Activated naive CD8-positive, alpha-beta T cell (primary cell): ENCODE measurements around the gene LRCH3.
"Not testable (repeated sequence)": the region's sequence is repeated elsewhere in the genome, so short reads cannot be mapped to it uniquely, and the experiment has no call there.

Experiments
- H3K27ac Mint-ChIP-seq: one replicate; pipeline ENCODE4 v1.8.0; 2021; ENCODE audit warnings: mixed read lengths
- H3K27me3 Mint-ChIP-seq: one replicate; pipeline ENCODE4 v1.8.0; 2021; ENCODE audit warnings: mixed read lengths
- H3K36me3 Mint-ChIP-seq: one replicate; pipeline ENCODE4 v1.8.0; 2021; ENCODE audit warnings: mixed read lengths
- H3K4me1 Mint-ChIP-seq: one replicate; pipeline ENCODE4 v1.8.0; 2021; ENCODE audit warnings: low read depth, mixed read lengths
- H3K4me3 Mint-ChIP-seq: one replicate; pipeline ENCODE4 v1.8.0; 2021; ENCODE audit warnings: mild to moderate bottlenecking, mixed read lengths
- H3K9me3 Mint-ChIP-seq: one replicate; pipeline ENCODE4 v1.8.0; 2021; ENCODE audit warnings: low read depth, mixed read lengths

The LRCH3 gene

GRCh38 chr3:197906023-197906849 is 115.2 kb downstream of the LRCH3 start:
- no peaks in the 10 kb centered on the region for H3K9me3 Mint-ChIP-seq
- H3K27ac Mint-ChIP-seq, result peak overlapping the region; percentile 91
- no peaks in the 10 kb centered on the region for H3K36me3 Mint-ChIP-seq
- H3K27me3 Mint-ChIP-seq, result no peaks in the 10 kb centered on the region
- peak overlapping the region; percentile 55 for H3K4me3 Mint-ChIP-seq
- peaks cover 19% of the 10 kb centered on the region for H3K4me1 Mint-ChIP-seq

GRCh38 chr3:197906850-197907187 is 115.8 kb downstream of the LRCH3 start:
- H3K27me3 Mint-ChIP-seq, result no peaks in the 10 kb centered on the region
- H3K4me1 Mint-ChIP-seq, result peaks cover 19% of the 10 kb centered on the region
- H3K27ac Mint-ChIP-seq, result peak overlapping the region; percentile 91
- no peak overlapping the region for H3K4me3 Mint-ChIP-seq
- H3K9me3 Mint-ChIP-seq, result no peaks in the 10 kb centered on the region
- no peaks in the 10 kb centered on the region for H3K36me3 Mint-ChIP-seq

- Mint-ChIP-seq H3K4me1 (peaks cover 19% of the 10 kb centered on the region), H3K4me3 (no peak overlapping the region), H3K36me3 (no peaks in the 10 kb centered on the region), H3K9me3 (no peaks in the 10 kb centered on the region), H3K27me3 (no peaks in the 10 kb centered on the region), H3K27ac (peak overlapping the region; percentile 91)
Observed at GRCh38 chr3:197907196-197907595, 116.1 kb downstream of the LRCH3 start.

DNA sequence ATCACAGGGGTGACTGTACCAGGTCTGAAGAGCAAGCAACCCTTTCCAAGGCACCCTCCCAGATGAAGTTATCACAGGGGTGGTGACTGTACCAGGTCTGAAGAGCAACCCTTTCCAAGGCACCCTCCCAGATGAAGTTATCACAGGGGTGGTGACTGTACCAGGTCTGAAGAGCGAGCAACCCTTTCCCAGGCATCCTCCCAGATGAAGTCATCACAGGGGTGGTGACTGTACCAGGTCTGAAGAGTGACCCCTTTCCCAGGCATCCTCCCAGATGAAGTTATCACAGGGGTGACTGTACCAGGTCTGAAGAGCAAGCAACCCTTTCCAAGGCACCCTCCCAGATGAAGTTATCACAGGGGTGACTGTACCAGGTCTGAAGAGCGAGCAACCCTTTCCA is 117.5 kb downstream of the LRCH3 start:
- not testable (repeated sequence) for H3K27ac Mint-ChIP-seq, H3K27me3 Mint-ChIP-seq, H3K9me3 Mint-ChIP-seq, H3K4me3 Mint-ChIP-seq, H3K36me3 Mint-ChIP-seq
- H3K4me1 Mint-ChIP-seq, result peaks cover 19% of the 10 kb centered on the region

DNA sequence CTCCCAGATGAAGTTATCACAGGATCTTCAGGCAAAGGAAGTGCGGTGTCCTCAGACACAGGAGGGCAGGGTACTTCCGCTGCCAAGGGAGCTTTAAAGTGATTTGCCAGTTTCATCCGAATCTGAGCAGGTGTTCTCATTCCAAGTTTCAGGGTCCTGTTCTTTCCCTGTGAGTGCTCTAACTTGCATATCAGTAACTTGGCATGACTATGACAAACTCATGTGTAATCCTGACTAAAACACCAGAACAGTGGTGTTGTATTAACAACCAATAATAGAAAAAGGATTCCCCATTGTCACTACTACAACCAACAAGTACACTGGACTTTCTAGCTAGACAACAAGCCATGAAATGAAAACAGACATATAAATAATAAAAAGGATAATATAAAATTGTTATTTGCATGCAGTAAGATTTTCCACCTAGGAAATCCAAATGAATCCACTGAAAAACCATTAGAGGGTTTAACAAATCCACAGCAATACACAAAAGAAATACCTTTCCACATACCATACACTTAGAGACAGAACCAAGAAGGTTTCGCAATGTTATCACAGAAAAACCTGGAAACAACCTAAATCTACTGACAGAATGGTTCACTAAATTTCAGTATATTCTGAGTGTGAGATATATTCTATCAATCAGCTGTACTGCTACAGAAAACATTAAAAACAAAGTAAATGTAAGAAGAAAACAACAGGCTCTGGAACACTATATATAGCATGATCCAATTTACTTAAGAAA is 118.1 kb downstream of the LRCH3 start:
- H3K4me1 Mint-ChIP-seq, result peaks cover 19% of the 10 kb centered on the region
- no peak overlapping the region for H3K27ac Mint-ChIP-seq
- no peaks in the 10 kb centered on the region for H3K9me3 Mint-ChIP-seq
- H3K4me3 Mint-ChIP-seq, result no peak overlapping the region
- no peaks in the 10 kb centered on the region for H3K36me3 Mint-ChIP-seq
- H3K27me3 Mint-ChIP-seq, result no peaks in the 10 kb centered on the region

- Mint-ChIP-seq H3K4me1 (no peaks in the 10 kb centered on the region), H3K36me3 (peaks cover 3% of the 10 kb centered on the region), H3K27me3 (no peaks in the 10 kb centered on the region), H3K4me3 (no peak overlapping the region), H3K9me3 (no peaks in the 10 kb centered on the region), H3K27ac (no peak overlapping the region)
Observed at GRCh38 chr3:197912741-197913476, 121.9 kb downstream of the LRCH3 start.

- Mint-ChIP-seq H3K27me3 (no peaks in the 10 kb centered on the region), H3K9me3 (no peaks in the 10 kb centered on the region), H3K4me3 (no peak overlapping the region), H3K4me1 (no peaks in the 10 kb centered on the region), H3K36me3 (peaks cover 3% of the 10 kb centered on the region), H3K27ac (no peak overlapping the region)
Observed at GRCh38 chr3:197913641-197914380, 122.8 kb downstream of the LRCH3 start.

GRCh38 chr3:197921429-197922275 is 130.6 kb downstream of the LRCH3 start:
- not testable (repeated sequence) for H3K4me1 Mint-ChIP-seq, H3K27ac Mint-ChIP-seq, H3K4me3 Mint-ChIP-seq, H3K27me3 Mint-ChIP-seq, H3K9me3 Mint-ChIP-seq
- H3K36me3 Mint-ChIP-seq, result peaks cover 18% of the 10 kb centered on the region

- Mint-ChIP-seq H3K36me3 (peaks cover 24% of the 10 kb centered on the region), H3K4me3 (no peak overlapping the region), H3K27ac (no peak overlapping the region), H3K9me3 (no peaks in the 10 kb centered on the region), H3K27me3 (no peaks in the 10 kb centered on the region), H3K4me1 (no peaks in the 10 kb centered on the region)
Observed at GRCh38 chr3:197926418-197926817, 135.4 kb downstream of the LRCH3 start.

- not testable (repeated sequence) for H3K9me3 Mint-ChIP-seq, H3K4me1 Mint-ChIP-seq, H3K27me3 Mint-ChIP-seq, H3K27ac Mint-ChIP-seq, H3K4me3 Mint-ChIP-seq
- H3K36me3 Mint-ChIP-seq, result peaks cover 20% of the 10 kb centered on the region
Observed at GRCh38 chr3:197927578-197927977, 136.5 kb downstream of the LRCH3 start.

GRCh38 chr3:197936819-197937384 is 145.8 kb downstream of the LRCH3 start:
- Mint-ChIP-seq H3K4me1 (peaks cover 2% of the 10 kb centered on the region), H3K4me3 (no peak overlapping the region), H3K36me3 (peaks cover 5% of the 10 kb centered on the region), H3K27ac (no peak overlapping the region), H3K9me3 (no peaks in the 10 kb centered on the region), H3K27me3 (no peaks in the 10 kb centered on the region)
